ENCODE results near the gene TRIM41. TPM values are rescaled to one million over a fixed set of nuclear protein-coding genes. Genes with fewer than 3 reads are reported as not detected.

Gene TRIM41
- total and polyA plus RNA-seq, 2 of the 13 experiments (the other 11 are each of a cell fraction or from before 2014, with no cell fraction given) = 10.2 to 16.7 TPM

GRCh38 chr5:181190711-181191525 lies 32.2 kb upstream of the TRIM41 start (continued):
- TF ChIP-seq ZNF549 (CRISPR knock-in tag; IDR thresholded peaks at IDR 0.05) (no peak), KDM5B (CRISPR knock-in tag; IDR thresholded peaks at IDR 0.05; ENCODE audit: borderline replicate concordance) (peak; percentile 1; the same call in 1 of the 2 replicates), MIER2 (CRISPR knock-in tag; IDR thresholded peaks at IDR 0.05) (no peak), MEIS1 (CRISPR knock-in tag; IDR thresholded peaks at IDR 0.05; ENCODE audit: borderline replicate concordance) (no peak), ZNF383 (CRISPR knock-in tag; IDR thresholded peaks at IDR 0.05; ENCODE audit: borderline replicate concordance) (no peak), ZNF460 (CRISPR knock-in tag; IDR thresholded peaks at IDR 0.05; ENCODE audit: borderline replicate concordance) (no peak), THAP8 (CRISPR knock-in tag; IDR thresholded peaks at IDR 0.05; ENCODE audit: borderline replicate concordance) (no peak), SNRNP70 (IDR thresholded peaks at IDR 0.05; ENCODE audit: low read depth, low read length) (no peak), ZFP62 (CRISPR knock-in tag; IDR thresholded peaks at IDR 0.05) (no peak), GATAD2A (CRISPR knock-in tag; IDR thresholded peaks at IDR 0.05) (0 out of 2 replicates have a peak, but pooled peaks have one; percentile 20), SIN3A (IDR thresholded peaks at IDR 0.05; ENCODE audit: borderline replicate concordance, low read depth, low read length) (no peak), XRCC5 (optimal IDR thresholded peaks at IDR 0.05; ENCODE audit: low read length) (peak; percentile 8), GTF3A (CRISPR knock-in tag; conservative IDR thresholded peaks at IDR 0.05) (no peak), ZNF343 (CRISPR knock-in tag; IDR thresholded peaks at IDR 0.05) (no peak), RARA (CRISPR knock-in tag; IDR thresholded peaks at IDR 0.05) (peak; percentile 7; the same call in 1 of the 2 replicates), HOXA5 (CRISPR knock-in tag; IDR thresholded peaks at IDR 0.05) (no peak)
- TF ChIP-seq, protein P1, sequence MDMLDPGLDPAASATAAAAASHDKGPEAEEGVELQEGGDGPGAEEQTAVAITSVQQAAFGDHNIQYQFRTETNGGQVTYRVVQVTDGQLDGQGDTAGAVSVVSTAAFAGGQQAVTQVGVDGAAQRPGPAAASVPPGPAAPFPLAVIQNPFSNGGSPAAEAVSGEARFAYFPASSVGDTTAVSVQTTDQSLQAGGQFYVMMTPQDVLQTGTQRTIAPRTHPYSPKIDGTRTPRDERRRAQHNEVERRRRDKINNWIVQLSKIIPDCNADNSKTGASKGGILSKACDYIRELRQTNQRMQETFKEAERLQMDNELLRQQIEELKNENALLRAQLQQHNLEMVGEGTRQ (IDR thresholded peaks at IDR 0.05; ENCODE audit: low read depth, low read length) = no peak
- TF ChIP-seq, protein P1 (CRISPR knock-in tag; IDR thresholded peaks at IDR 0.05; ENCODE audit: borderline replicate concordance) = 0 out of 2 replicates have a peak, but pooled peaks have one; percentile 43
- TF ChIP-seq, protein P2, sequence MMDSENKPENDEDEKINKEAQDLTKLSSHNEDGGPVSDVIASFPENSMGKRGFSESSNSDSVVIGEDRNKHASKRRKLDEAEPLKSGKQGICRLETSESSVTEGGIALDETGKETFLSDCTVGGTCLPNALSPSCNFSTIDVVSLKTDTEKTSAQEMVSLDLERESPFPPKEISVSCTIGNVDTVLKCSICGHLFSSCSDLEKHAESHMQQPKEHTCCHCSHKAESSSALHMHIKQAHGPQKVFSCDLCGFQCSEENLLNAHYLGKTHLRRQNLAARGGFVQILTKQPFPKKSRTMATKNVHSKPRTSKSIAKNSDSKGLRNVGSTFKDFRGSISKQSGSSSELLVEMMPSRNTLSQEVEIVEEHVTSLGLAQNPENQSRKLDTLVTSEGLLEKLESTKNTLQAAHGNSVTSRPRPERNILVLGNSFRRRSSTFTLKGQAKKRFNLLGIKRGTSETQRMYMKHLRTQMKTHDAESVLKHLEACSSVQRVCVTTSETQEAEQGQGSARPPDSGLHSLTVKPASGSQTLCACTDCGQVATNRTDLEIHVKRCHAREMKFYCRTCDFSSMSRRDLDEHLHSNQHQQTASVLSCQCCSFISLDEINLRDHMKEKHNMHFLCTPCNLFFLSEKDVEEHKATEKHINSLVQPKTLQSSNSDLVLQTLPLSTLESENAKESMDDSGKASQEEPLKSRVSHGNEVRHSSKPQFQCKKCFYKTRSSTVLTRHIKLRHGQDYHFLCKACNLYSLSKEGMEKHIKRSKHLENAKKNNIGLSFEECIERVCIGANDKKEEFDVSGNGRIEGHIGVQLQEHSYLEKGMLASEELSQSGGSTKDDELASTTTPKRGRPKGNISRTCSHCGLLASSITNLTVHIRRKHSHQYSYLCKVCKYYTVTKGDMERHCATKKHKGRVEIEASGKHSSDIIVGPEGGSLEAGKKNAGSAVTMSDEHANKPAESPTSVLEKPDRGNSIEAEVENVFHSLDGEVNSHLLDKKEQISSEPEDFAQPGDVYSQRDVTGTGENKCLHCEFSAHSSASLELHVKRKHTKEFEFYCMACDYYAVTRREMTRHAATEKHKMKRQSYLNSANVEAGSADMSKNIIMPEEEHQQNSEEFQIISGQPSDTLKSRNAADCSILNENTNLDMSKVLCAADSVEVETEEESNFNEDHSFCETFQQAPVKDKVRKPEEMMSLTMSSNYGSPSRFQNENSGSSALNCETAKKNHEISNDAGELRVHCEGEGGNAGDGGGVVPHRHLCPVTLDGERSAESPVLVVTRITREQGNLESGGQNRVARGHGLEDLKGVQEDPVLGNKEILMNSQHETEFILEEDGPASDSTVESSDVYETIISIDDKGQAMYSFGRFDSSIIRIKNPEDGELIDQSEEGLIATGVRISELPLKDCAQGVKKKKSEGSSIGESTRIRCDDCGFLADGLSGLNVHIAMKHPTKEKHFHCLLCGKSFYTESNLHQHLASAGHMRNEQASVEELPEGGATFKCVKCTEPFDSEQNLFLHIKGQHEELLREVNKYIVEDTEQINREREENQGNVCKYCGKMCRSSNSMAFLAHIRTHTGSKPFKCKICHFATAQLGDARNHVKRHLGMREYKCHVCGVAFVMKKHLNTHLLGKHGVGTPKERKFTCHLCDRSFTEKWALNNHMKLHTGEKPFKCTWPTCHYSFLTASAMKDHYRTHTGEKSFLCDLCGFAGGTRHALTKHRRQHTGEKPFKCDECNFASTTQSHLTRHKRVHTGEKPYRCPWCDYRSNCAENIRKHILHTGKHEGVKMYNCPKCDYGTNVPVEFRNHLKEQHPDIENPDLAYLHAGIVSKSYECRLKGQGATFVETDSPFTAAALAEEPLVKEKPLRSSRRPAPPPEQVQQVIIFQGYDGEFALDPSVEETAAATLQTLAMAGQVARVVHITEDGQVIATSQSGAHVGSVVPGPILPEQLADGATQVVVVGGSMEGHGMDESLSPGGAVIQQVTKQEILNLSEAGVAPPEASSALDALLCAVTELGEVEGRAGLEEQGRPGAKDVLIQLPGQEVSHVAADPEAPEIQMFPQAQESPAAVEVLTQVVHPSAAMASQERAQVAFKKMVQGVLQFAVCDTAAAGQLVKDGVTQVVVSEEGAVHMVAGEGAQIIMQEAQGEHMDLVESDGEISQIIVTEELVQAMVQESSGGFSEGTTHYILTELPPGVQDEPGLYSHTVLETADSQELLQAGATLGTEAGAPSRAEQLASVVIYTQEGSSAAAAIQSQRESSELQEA (CRISPR knock-in tag; IDR thresholded peaks at IDR 0.05; ENCODE audit: not compliant biosample characterization) = no peak
